BLaER1 treated with 17β-estradiol and CSF1 and Interleukin-3, amounts not matched to agents 10 nM and 100 nM (cell line): ENCODE measurements around the gene HOXC11.

ENCODE experiments used
- H3K27ac ChIP-seq, 11 experiments: shearing (Covaris generic); formaldehyde crosslinking; 2 replicates each; pipeline ENCODE4 v1.8.1; 2022
- H3K27me3 ChIP-seq, 11 experiments: shearing (Covaris generic); formaldehyde crosslinking; 2 replicates each; pipeline ENCODE4 v1.8.1; 2022
- H3K36me3 ChIP-seq, 11 experiments: shearing (Covaris generic); formaldehyde crosslinking; 2 replicates each; pipeline ENCODE4 v1.8.1; 2022
- H3K4me1 ChIP-seq, 10 experiments: shearing (Covaris generic); formaldehyde crosslinking; 2 replicates each; pipeline ENCODE4 v1.8.1; 2022
- H3K4me2 ChIP-seq, 11 experiments: shearing (Covaris generic); formaldehyde crosslinking; 2 replicates each; pipeline ENCODE4 v1.8.1; 2022
- H3K4me3 ChIP-seq, 10 experiments: shearing (Covaris generic); formaldehyde crosslinking; 2 replicates each; pipeline ENCODE4 v1.8.1; 2022
- H3K9ac ChIP-seq, 11 experiments: shearing (Covaris generic); formaldehyde crosslinking; 2 replicates each; pipeline ENCODE4 v1.8.1; 2022
- H3K9me3 ChIP-seq, 11 experiments: shearing (Covaris generic); formaldehyde crosslinking; replicated peaks in 1 of 11; 2 replicates each; pipeline ENCODE4 v1.8.1; 2022
- H4K20me1 ChIP-seq, 11 experiments: shearing (Covaris generic); formaldehyde crosslinking; 2 replicates each; pipeline ENCODE4 v1.8.1; 2022
- Cebpa-rat ChIP-seq, 11 experiments: shearing (Covaris generic); IDR thresholded peaks; 2 replicates each; pipeline ENCODE4 v1.8.1; 2022

The HOXC11 gene

GRCh38 chr12:54026640-54027441 is 53.9 kb downstream of the HOXC11 start:
- peaks cover 0 to 95% (median 80%) of the 10 kb centered on the region in 11 experiments; a peak in 17 of 22 replicates for H4K20me1 ChIP-seq
- TF ChIP-seq Cebpa-rat (IDR thresholded peaks at IDR 0.05): no peak
- no peak overlapping the region for H3K4me3 ChIP-seq
- H3K9me3 ChIP-seq: peaks cover 0 to 14% (median 10%) of the 10 kb centered on the region in 11 experiments; a peak in 15 of 22 replicates
- no peaks in the 10 kb centered on the region for H3K4me1 ChIP-seq
- H3K27ac ChIP-seq: no peak overlapping the region
- H3K27me3 ChIP-seq: peaks cover 100% of the 10 kb centered on the region in 11 experiments
- no peak overlapping the region for H3K9ac ChIP-seq
- H3K4me2 ChIP-seq: no peak overlapping the region
- H3K36me3 ChIP-seq: no peaks in the 10 kb centered on the region
